K562 (cell line): ENCODE data around the gene NECTIN4. TPM values are rescaled to one million over a fixed set of nuclear protein-coding genes. Genes with fewer than 3 reads are reported as not detected.
A peak's percentile ranks its signal among the peaks of the same experiment; 100 is the strongest.

Experiments
- ARNT ChIP-seq, 2 experiments: fragments of 450-650 bp; IDR thresholded peaks; 2 replicates each; pipeline ENCODE4 v1.6.1; 2016; ENCODE audit warnings: mild to moderate bottlenecking in 1 of 2
- ATF7 ChIP-seq: fragments of 450-650 bp; IDR thresholded peaks from 2 replicates; pipeline ENCODE4 v1.7.1; 2014; ENCODE audit warnings: mild to moderate bottlenecking, moderate library complexity
- BHLHE40 ChIP-seq: IDR thresholded peaks from 2 replicates; pipeline ENCODE4 v1.6.1; 2011; ENCODE audit warnings: low read length, improper control_type of control experiment
- DPF2 ChIP-seq: fragments of 450-650 bp; IDR thresholded peaks from 2 replicates; pipeline ENCODE4 v1.6.1; 2016
- ELF2 ChIP-seq: fragments of 250-450 bp; sonication (Bioruptor Pico); IDR thresholded peaks from 2 replicates; pipeline ENCODE4 v1.5.0; 2021; ENCODE audit warnings: mild to moderate bottlenecking
- ETV1 ChIP-seq: fragments of 450-650 bp; conservative IDR thresholded peaks from 2 replicates; pipeline ENCODE4 v1.6.1; 2016; ENCODE audit warnings: missing genetic modification characterization, control low read depth, low read depth, missing compliant biosample characterization
- HMGN3 ChIP-seq: IDR thresholded peaks from 2 replicates; pipeline ENCODE4 v1.6.1; 2011; ENCODE audit warnings: borderline replicate concordance, low read depth, mild to moderate bottlenecking, mixed read lengths, low read length; ENCODE audit not compliant: insufficient read length; ENCODE audit errors: extremely low read depth
- KLF16 ChIP-seq: IDR thresholded peaks from 2 replicates; pipeline ENCODE4 v1.6.1; 2016; ENCODE audit warnings: antibody characterized with exemption
- NFXL1 ChIP-seq: fragments of 450-650 bp; formaldehyde crosslinking; IDR thresholded peaks from 2 replicates; pipeline ENCODE4 v1.4.0; 2021; ENCODE audit warnings: mild to moderate bottlenecking
- PCBP1 ChIP-seq: fragments of 200-400 bp; formaldehyde crosslinking; IDR thresholded peaks from 2 replicates; pipeline ENCODE4 v1.6.1; 2018; ENCODE audit warnings: mild to moderate bottlenecking, low read depth, low read length; ENCODE audit not compliant: poor library complexity, severe bottlenecking
- RBM14 ChIP-seq: fragments of 200-400 bp; formaldehyde crosslinking; IDR thresholded peaks from 2 replicates; pipeline ENCODE4 v1.6.1; 2018; ENCODE audit warnings: low read depth, mild to moderate bottlenecking, low read length, moderate library complexity, borderline replicate concordance; ENCODE audit not compliant: insufficient read depth
- TRIM24 ChIP-seq, 2 experiments: fragments of 450-650 bp; IDR thresholded peaks; 2 replicates each; pipeline ENCODE4 v1.6.1; 2016
- ZNF124 ChIP-seq: sonication (generic); formaldehyde crosslinking; IDR thresholded peaks from 2 replicates; pipeline ENCODE4 v1.8.1; 2022; ENCODE audit warnings: missing genetic modification reagents
- ZNF324 ChIP-seq: fragments of 250-450 bp; sonication (Bioruptor Pico); IDR thresholded peaks from 2 replicates; pipeline ENCODE4 v1.4.0; 2020; ENCODE audit warnings: mild to moderate bottlenecking
- ZNF347 ChIP-seq: fragments of 450-650 bp; formaldehyde crosslinking; IDR thresholded peaks from 2 replicates; pipeline ENCODE4 v1.4.0; 2020; ENCODE audit warnings: low read depth, mild to moderate bottlenecking, moderate library complexity
- ZNF431 ChIP-seq: sonication (generic); formaldehyde crosslinking; IDR thresholded peaks from 2 replicates; pipeline ENCODE4 v1.8.0; 2022; ENCODE audit warnings: mild to moderate bottlenecking, missing genetic modification reagents
- polyA plus RNA-seq, 8 experiments: library from polyadenylated mRNA; depleted of rRNA in 4 of 8; stranded (reverse) in 5 of 8; unstranded in 3 of 8; fragments of >200 nt; fragmentation: Nextera tagmentation in 2 of 8; fragmentation: Illumina TruSeq in 1 of 8; extraction: Ambion mirVana in 2 of 8; extraction: Trizol in 1 of 8; gene quantifications; 2 replicates each; pipeline versions ENCODE4 v1.2.1 to v1.2.3, GENCODE V29; 2011 to 2014; ENCODE audit warnings: inconsistent platforms in 1 of 8, missing spikeins in 1 of 8
- total RNA-seq, 7 experiments: library from RNA; depleted of rRNA in 6 of 7; stranded (reverse); fragments of >200 nt in 6 of 7; fragmentation: Illumina TruSeq in 2 of 7; extraction: Trizol in 2 of 7; gene quantifications; 2 replicates each; pipeline versions ENCODE4 v1.2.1 to v1.2.3, GENCODE V29; 2011 to 2021; ENCODE audit warnings: low replicate concordance in 1 of 7
- TF ChIP-seq, protein P1 (sequence below): fragments of 450-650 bp; IDR thresholded peaks from 2 replicates; pipeline ENCODE4 v1.6.1; 2016; ENCODE audit warnings: mild to moderate bottlenecking, moderate library complexity

NECTIN4 gene
- total and polyA plus RNA-seq, 9 of the 15 experiments (the other 6 are each of a cell fraction or from before 2014, with no cell fraction given): 0.01 to 0.09 TPM; not detected in 7

DNA sequence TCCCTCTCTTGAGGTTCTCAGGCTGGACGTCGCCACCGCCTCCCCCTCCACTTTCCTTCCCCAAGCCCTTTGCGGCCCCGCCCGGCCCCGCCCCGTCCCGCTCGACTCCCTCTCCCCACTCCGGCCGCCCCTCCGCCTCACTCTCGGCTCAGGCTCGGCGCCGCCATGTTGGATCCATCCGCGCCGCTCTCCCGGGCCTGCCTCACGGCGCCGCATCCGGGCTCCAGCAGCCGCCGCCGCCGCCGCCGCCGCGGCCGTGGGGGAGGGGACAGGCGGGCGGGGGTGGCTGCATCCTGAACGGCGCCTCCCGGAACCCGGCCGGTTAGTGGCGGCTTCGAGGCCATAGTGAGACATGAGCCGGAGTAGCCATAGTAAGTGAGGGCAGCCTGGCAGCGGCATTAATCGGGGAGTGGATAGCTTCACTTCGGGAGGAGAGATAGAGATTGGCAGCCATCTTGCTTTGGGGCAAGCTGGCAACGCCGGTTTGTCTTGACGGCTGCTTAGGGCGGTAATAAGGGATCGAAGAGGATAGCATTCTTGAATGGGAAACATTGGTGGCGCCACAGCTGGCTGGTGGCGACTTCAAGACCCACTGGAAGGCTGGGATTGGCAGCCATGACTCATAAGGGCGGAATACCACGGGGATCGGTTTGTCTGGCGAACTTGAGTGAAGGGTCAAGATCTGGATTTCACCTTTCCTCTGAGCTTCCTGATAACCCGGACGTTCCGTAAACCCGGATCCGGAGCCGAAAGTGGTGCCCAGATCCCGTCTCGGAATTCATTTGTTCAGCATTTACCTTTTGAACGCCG is 43.3 kb upstream of the NECTIN4 start, which contains the start of gene DEDD (continued):
- TF ChIP-seq ZNF324 (CRISPR knock-in tag) (no peak), ZNF124 (CRISPR knock-in tag) (no peak), DPF2 (peak; percentile 72), ETV1 (tag) (peak; percentile 60), ELF2 (CRISPR knock-in tag) (peak; percentile 96), KLF16 (no peak), ARNT (IDR thresholded peaks at IDR 0.05) (peak in 1 of 2 experiments; percentile 43; a peak in 2 of 4 replicates), PCBP1 (peak; percentile 81), ATF7 (peak; percentile 82; the same call in 1 of the 2 replicates), RBM14 (no peak), TRIM24 (IDR thresholded peaks at IDR 0.05) (no peak), NFXL1 (CRISPR knock-in tag) (no peak), BHLHE40 (0 out of 2 replicates have a peak, but pooled peaks have one; percentile 32), HMGN3 (peak; percentile 71), ZNF431 (CRISPR knock-in tag) (no peak), ZNF347 (CRISPR knock-in tag) (no peak)
- TF ChIP-seq, protein P1, sequence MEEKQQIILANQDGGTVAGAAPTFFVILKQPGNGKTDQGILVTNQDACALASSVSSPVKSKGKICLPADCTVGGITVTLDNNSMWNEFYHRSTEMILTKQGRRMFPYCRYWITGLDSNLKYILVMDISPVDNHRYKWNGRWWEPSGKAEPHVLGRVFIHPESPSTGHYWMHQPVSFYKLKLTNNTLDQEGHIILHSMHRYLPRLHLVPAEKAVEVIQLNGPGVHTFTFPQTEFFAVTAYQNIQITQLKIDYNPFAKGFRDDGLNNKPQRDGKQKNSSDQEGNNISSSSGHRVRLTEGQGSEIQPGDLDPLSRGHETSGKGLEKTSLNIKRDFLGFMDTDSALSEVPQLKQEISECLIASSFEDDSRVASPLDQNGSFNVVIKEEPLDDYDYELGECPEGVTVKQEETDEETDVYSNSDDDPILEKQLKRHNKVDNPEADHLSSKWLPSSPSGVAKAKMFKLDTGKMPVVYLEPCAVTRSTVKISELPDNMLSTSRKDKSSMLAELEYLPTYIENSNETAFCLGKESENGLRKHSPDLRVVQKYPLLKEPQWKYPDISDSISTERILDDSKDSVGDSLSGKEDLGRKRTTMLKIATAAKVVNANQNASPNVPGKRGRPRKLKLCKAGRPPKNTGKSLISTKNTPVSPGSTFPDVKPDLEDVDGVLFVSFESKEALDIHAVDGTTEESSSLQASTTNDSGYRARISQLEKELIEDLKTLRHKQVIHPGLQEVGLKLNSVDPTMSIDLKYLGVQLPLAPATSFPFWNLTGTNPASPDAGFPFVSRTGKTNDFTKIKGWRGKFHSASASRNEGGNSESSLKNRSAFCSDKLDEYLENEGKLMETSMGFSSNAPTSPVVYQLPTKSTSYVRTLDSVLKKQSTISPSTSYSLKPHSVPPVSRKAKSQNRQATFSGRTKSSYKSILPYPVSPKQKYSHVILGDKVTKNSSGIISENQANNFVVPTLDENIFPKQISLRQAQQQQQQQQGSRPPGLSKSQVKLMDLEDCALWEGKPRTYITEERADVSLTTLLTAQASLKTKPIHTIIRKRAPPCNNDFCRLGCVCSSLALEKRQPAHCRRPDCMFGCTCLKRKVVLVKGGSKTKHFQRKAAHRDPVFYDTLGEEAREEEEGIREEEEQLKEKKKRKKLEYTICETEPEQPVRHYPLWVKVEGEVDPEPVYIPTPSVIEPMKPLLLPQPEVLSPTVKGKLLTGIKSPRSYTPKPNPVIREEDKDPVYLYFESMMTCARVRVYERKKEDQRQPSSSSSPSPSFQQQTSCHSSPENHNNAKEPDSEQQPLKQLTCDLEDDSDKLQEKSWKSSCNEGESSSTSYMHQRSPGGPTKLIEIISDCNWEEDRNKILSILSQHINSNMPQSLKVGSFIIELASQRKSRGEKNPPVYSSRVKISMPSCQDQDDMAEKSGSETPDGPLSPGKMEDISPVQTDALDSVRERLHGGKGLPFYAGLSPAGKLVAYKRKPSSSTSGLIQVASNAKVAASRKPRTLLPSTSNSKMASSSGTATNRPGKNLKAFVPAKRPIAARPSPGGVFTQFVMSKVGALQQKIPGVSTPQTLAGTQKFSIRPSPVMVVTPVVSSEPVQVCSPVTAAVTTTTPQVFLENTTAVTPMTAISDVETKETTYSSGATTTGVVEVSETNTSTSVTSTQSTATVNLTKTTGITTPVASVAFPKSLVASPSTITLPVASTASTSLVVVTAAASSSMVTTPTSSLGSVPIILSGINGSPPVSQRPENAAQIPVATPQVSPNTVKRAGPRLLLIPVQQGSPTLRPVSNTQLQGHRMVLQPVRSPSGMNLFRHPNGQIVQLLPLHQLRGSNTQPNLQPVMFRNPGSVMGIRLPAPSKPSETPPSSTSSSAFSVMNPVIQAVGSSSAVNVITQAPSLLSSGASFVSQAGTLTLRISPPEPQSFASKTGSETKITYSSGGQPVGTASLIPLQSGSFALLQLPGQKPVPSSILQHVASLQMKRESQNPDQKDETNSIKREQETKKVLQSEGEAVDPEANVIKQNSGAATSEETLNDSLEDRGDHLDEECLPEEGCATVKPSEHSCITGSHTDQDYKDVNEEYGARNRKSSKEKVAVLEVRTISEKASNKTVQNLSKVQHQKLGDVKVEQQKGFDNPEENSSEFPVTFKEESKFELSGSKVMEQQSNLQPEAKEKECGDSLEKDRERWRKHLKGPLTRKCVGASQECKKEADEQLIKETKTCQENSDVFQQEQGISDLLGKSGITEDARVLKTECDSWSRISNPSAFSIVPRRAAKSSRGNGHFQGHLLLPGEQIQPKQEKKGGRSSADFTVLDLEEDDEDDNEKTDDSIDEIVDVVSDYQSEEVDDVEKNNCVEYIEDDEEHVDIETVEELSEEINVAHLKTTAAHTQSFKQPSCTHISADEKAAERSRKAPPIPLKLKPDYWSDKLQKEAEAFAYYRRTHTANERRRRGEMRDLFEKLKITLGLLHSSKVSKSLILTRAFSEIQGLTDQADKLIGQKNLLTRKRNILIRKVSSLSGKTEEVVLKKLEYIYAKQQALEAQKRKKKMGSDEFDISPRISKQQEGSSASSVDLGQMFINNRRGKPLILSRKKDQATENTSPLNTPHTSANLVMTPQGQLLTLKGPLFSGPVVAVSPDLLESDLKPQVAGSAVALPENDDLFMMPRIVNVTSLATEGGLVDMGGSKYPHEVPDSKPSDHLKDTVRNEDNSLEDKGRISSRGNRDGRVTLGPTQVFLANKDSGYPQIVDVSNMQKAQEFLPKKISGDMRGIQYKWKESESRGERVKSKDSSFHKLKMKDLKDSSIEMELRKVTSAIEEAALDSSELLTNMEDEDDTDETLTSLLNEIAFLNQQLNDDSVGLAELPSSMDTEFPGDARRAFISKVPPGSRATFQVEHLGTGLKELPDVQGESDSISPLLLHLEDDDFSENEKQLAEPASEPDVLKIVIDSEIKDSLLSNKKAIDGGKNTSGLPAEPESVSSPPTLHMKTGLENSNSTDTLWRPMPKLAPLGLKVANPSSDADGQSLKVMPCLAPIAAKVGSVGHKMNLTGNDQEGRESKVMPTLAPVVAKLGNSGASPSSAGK: no peak; the same call in 1 of the 2 replicates
